Fibroblast of lung (primary cell): ENCODE results near the gene CMTR1.

Source experiments
- CTCF ChIP-seq, 2 donors: IDR thresholded peaks in 1 of 2; conservative IDR thresholded peaks in 1 of 2; 1 replicate in 1 of 2; 2 replicates in 1 of 2; pipeline ENCODE4 v1.5.1; 2011 to 2012; ENCODE audit warnings: low read length in 2 of 2, control low read depth in 1 of 2, inconsistent platforms in 1 of 2, low read depth in 1 of 2, mild to moderate bottlenecking in 1 of 2
- EZH2 ChIP-seq: IDR thresholded peaks from 2 replicates; pipeline ENCODE4 v1.5.1; 2012; ENCODE audit warnings: low read length, control low read depth, mild to moderate bottlenecking; ENCODE audit errors: missing control alignments

- TF ChIP-seq CTCF (conservative IDR thresholded peaks at IDR 0.05 in 1 of 2, IDR thresholded peaks at IDR 0.05 in 1 of 2; ENCODE audit: low read depth in 1 of 2, low read length in 2 of 2) (no peak), EZH2 (no peak)
Observed at GRCh38 chr6:37517411-37517812, 84.4 kb downstream of the CMTR1 start.
